Dendritic cell treated with granulocyte-macrophage colony-stimulating factor and Interleukin-4, amounts not matched to agents 40 ng/mL and 50 ng/mL, for 4 days (primary cell): ENCODE results near the gene LAMP5.

ENCODE experiments used
- H3K27ac Mint-ChIP-seq: one replicate; pipeline ENCODE4 v1.8.0; 2022; ENCODE audit warnings: mild to moderate bottlenecking, mixed read lengths
- H3K27me3 Mint-ChIP-seq: one replicate; pipeline ENCODE4 v1.8.0; 2022; ENCODE audit warnings: mild to moderate bottlenecking, mixed read lengths
- H3K36me3 Mint-ChIP-seq: one replicate; pipeline ENCODE4 v1.8.0; 2022; ENCODE audit warnings: low read depth, mixed read lengths
- H3K4me1 Mint-ChIP-seq: one replicate; pipeline ENCODE4 v1.8.0; 2022; ENCODE audit warnings: low read depth, mixed read lengths
- H3K4me3 Mint-ChIP-seq: one replicate; pipeline ENCODE4 v1.8.0; 2022; ENCODE audit warnings: mild to moderate bottlenecking, moderate library complexity, mixed read lengths
- H3K9me3 Mint-ChIP-seq: one replicate; pipeline ENCODE4 v1.8.0; 2022; ENCODE audit warnings: mixed read lengths
- intact Hi-C: fragments of 100-400 bp; cut with micrococcal nuclease; formaldehyde crosslinking; loops from one replicate; pipeline ENCODE4 v1.15.0; 2022

LAMP5 gene, protein sequence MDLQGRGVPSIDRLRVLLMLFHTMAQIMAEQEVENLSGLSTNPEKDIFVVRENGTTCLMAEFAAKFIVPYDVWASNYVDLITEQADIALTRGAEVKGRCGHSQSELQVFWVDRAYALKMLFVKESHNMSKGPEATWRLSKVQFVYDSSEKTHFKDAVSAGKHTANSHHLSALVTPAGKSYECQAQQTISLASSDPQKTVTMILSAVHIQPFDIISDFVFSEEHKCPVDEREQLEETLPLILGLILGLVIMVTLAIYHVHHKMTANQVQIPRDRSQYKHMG

DNA sequence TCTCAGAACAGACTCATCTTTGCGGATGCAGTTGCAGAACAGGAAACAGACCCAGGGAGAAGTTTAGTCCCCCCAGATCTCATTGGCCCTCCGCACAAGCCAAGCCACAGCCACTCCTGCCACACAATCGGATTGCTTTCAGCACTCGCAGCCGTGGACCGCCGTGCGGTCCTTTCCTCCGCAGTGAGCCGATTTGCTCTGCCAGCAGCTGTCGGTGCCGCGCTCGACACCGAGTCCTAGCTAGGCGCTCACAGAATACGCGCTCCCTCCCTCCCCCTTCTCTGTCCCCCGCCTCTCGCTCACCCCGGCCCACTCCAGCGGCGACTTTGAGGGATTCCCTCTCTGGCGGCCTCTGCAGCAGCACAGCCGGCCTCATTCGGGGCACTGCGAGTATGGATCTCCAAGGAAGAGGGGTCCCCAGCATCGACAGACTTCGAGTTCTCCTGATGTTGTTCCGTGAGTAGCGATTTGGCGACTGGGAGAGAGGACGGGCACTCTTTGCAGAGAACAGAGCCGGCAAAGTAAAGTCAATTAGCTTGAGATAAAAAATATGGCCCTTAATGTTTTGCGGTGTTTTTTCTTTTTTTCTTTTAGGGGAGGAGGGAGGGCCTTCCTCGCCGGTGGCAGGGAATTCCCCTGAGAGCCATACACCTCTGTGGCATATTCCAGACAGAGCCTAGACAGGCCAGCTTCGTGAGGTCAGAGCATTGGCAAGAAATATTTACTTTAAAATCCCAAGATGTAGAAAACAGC lies at the start of gene LAMP5:
Gene LAMP5 (plus strand): TSS at position 130 of the 753 bp plus-strand sequence. CDS start 263 bp downstream, at position 393.
- H3K27me3 Mint-ChIP-seq, result peaks cover 74% of the 10 kb centered on the region
- H3K4me3 Mint-ChIP-seq, result peak within 1 kb of the TSS; percentile 62
- H3K9me3 Mint-ChIP-seq, result no peaks in the 10 kb centered on the region
- peaks cover 43% of the 10 kb centered on the region for H3K4me1 Mint-ChIP-seq
- no peaks in the 10 kb centered on the region for H3K36me3 Mint-ChIP-seq
- no peak within 1 kb of the TSS for H3K27ac Mint-ChIP-seq
- intact Hi-C loops, result loop anchor here (2.0 kb wide), 1 partner anchor 46 kb away; no protein-coding TSS in a partner anchor

DNA sequence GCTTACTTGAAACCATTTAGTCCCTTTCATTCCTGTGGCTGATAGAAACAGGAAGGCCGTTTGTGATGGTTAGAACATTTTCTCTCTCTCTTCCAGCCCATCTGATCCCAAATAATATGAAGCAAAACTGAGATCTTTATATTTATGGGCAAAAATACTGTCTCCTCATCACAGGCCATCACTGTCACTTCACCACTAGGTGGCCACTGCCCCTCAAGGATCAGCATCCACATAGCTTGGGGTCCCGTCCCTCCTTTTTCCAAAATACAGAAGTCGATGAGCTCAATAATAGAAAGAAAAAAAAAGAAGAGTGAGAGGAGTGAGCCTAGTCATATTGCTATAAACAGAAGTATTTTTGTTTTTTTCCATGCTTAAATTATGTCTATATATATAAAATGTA lies 46.4 kb upstream of the LAMP5 start:
- Mint-ChIP-seq H3K4me3 (no peak overlapping the region), H3K27ac (no peak overlapping the region), H3K36me3 (no peaks in the 10 kb centered on the region), H3K27me3 (peaks cover 7% of the 10 kb centered on the region), H3K9me3 (no peaks in the 10 kb centered on the region), H3K4me1 (peaks cover 7% of the 10 kb centered on the region)
- intact Hi-C loops, result loop anchor here (2.0 kb wide), 1 partner anchor 47 kb away; the partner anchor contains the start of gene LAMP5

DNA sequence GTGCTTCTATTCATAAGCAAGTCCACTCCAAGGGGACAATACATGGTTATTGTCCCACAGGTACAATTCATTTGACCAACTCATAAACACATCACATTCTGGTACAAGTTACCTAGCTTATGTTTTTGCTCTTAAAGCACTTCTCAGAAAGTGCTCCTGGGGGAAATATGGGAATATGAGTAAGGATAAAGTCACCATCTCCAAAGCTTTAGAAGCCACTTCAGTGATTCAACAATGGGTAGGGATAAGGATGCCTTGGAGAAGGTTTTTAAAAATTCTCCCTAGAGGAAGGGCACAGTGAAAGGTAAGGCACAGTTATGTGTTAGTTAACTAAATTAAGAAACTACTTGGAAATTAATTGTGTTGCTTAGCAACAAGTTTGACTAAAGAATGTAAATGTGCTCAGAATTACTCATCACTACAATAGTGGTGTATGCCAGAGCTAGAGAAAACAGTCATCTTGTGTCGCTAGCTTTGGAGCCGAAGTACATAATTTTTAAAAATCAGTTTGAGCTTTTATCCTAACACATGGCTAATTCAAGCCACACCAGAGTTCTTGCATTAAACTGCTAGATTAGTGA lies 39.5 kb upstream of the LAMP5 start:
- intact Hi-C loops, result no loop called here
- no peaks in the 10 kb centered on the region for H3K4me1 Mint-ChIP-seq
- H3K27ac Mint-ChIP-seq, result no peak overlapping the region
- no peak overlapping the region for H3K4me3 Mint-ChIP-seq
- peaks cover 27% of the 10 kb centered on the region for H3K27me3 Mint-ChIP-seq
- H3K9me3 Mint-ChIP-seq, result no peaks in the 10 kb centered on the region
- H3K36me3 Mint-ChIP-seq, result no peaks in the 10 kb centered on the region

DNA sequence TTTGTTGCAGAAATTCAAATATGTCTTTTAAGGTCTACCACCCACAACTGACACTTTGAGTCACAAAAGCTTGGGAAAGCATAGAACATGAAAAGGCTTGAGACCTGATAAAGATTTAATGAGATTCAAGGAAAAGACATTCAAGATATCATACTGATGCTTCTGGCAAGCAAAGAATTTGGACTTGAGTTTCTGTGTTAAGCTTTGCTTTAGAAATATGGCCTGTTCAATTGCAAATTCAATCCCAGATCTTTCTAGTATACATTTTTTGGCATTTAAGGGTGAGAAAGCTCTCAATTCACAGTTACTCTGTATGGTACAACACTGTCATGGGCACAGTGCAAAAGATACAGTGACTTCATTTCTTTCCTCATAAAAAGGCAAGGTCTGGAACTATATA lies 38.9 kb upstream of the LAMP5 start:
- no peaks in the 10 kb centered on the region for H3K4me1 Mint-ChIP-seq
- H3K9me3 Mint-ChIP-seq, result no peaks in the 10 kb centered on the region
- no peak overlapping the region for H3K4me3 Mint-ChIP-seq
- H3K27ac Mint-ChIP-seq, result no peak overlapping the region
- intact Hi-C loops, result no loop called here
- H3K36me3 Mint-ChIP-seq, result no peaks in the 10 kb centered on the region
- H3K27me3 Mint-ChIP-seq, result peaks cover 28% of the 10 kb centered on the region

DNA sequence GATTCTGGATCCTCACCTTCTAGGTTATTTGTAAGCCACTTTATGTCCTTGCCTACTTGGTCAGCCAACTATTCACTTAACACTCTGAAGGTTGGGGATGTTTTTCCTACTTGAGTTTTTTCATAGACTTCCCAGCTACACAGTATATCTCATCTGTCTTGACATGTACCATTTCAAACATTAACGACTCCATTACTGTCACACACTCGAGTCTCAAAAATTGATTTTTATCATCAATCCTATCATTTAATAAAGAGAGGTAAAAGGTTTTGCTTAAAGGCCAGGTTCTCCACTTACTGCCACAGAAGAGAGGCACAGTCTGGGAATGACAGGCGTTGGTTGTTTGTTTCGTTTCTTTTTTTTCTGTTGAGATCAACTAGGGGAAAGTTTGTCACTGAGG lies 38.2 kb upstream of the LAMP5 start:
- intact Hi-C loops, result no loop called here
- Mint-ChIP-seq H3K27me3 (peaks cover 30% of the 10 kb centered on the region), H3K27ac (no peak overlapping the region), H3K4me3 (no peak overlapping the region), H3K4me1 (peaks cover 6% of the 10 kb centered on the region), H3K9me3 (no peaks in the 10 kb centered on the region), H3K36me3 (no peaks in the 10 kb centered on the region)

DNA sequence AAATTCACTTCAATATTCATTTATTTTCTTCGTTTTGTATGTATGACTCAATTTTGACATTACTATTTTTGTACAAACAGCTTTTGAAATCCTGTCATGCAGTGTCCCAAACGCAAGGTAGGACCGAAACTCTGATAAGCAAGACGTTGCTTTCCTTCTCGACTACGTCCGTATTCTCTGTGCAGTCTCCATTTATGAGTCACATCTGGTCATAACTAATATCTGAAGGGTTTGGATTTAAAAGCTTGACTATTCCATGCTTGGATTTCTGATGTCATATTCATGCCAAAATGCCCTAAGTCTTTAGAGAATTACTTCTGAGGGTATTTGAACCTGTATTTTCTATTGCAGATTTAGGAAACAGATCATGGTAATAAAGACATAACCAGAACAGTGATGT lies 37.8 kb upstream of the LAMP5 start:
- Mint-ChIP-seq H3K27me3 (peaks cover 27% of the 10 kb centered on the region), H3K9me3 (no peaks in the 10 kb centered on the region), H3K27ac (no peak overlapping the region), H3K36me3 (no peaks in the 10 kb centered on the region), H3K4me3 (no peak overlapping the region), H3K4me1 (peaks cover 10% of the 10 kb centered on the region)
- intact Hi-C loops, result no loop called here

DNA sequence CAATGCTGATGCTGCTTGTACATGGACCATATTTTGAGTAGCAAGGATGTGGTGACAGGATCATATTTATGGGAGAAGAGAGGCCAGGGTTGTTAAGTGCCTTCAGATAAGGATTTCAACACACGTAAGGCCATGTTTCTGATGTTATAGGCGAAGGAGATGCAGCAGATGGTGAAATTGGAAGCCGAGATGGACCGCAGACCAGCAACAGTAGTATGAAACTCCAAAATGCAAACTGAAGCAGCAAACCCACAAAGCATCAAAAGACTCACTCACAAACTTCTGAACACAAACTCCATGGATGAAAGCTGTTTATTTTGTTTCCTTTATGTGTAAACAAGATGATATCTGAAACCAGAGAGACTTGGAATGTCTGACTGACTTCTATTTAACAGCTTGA lies 35.6 kb upstream of the LAMP5 start:
- H3K4me1 Mint-ChIP-seq, result peaks cover 24% of the 10 kb centered on the region
- H3K9me3 Mint-ChIP-seq, result no peaks in the 10 kb centered on the region
- H3K27me3 Mint-ChIP-seq, result peaks cover 32% of the 10 kb centered on the region
- no peaks in the 10 kb centered on the region for H3K36me3 Mint-ChIP-seq
- H3K27ac Mint-ChIP-seq, result no peak overlapping the region
- H3K4me3 Mint-ChIP-seq, result no peak overlapping the region
- intact Hi-C loops, result no loop called here

DNA sequence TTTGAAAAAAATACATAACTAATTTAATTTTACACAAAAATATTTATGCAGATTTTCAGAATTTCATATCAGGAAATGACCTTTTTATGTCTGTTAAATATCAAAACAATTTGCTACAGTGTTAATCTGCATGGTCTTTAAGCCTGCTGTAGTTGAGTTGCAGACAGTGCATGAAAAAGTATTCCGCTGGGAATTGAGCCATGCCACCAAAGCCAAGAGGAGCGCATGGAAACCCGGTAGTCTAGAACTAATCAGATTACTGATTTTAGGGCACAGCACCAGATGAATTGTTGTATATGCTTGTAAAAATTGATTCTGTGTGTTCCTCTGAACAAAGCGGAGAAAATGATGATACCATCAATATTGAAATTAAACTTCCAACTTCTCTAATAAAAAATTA lies 34.3 kb upstream of the LAMP5 start:
- Mint-ChIP-seq H3K27me3 (peaks cover 40% of the 10 kb centered on the region), H3K4me1 (peaks cover 33% of the 10 kb centered on the region), H3K9me3 (no peaks in the 10 kb centered on the region), H3K27ac (no peak overlapping the region), H3K36me3 (no peaks in the 10 kb centered on the region), H3K4me3 (no peak overlapping the region)
- intact Hi-C loops, result no loop called here

DNA sequence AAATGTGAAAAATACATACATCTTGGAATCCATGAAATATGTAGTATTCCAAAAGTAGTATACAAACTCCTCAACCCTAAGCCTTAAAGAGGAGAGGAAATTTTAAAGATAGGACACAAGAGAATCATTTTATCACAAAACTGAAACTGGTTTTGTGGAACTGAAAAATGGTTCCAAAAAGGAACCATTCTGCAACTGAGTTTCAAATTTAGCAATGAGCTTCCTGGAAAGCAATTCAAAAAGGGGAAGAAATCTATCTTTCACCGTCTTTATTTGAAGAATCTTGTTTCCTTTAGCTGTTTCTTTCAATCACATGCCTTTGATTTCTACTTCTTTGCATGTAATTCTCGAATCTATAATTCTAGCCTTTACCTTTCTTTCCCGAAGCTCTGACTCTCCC lies 32.2 kb upstream of the LAMP5 start:
- Mint-ChIP-seq H3K4me1 (peaks cover 43% of the 10 kb centered on the region), H3K36me3 (no peaks in the 10 kb centered on the region), H3K9me3 (no peaks in the 10 kb centered on the region), H3K27ac (peak overlapping the region; percentile 70), H3K27me3 (peaks cover 30% of the 10 kb centered on the region), H3K4me3 (peak overlapping the region; percentile 54)
- intact Hi-C loops, result no loop called here

DNA sequence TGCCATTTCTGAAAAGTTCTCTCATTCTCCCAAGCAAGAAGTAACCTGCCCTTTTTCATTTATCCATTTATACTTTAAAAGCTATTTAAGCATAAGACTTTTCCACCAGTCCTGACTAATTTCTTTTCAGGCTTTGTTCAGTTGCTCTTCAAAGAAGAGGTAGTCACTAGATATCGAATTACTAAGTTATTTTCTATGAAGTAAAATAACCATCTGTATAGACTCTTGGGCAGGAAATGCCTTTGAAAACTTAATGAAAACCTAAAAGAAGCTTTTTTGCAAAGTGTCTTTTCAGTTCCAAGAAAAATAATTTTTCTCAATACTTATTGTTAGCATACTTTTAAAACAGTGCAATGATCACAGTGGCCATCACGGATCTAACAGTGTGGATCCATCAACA lies 31.3 kb upstream of the LAMP5 start:
- H3K9me3 Mint-ChIP-seq, result no peaks in the 10 kb centered on the region

DNA sequence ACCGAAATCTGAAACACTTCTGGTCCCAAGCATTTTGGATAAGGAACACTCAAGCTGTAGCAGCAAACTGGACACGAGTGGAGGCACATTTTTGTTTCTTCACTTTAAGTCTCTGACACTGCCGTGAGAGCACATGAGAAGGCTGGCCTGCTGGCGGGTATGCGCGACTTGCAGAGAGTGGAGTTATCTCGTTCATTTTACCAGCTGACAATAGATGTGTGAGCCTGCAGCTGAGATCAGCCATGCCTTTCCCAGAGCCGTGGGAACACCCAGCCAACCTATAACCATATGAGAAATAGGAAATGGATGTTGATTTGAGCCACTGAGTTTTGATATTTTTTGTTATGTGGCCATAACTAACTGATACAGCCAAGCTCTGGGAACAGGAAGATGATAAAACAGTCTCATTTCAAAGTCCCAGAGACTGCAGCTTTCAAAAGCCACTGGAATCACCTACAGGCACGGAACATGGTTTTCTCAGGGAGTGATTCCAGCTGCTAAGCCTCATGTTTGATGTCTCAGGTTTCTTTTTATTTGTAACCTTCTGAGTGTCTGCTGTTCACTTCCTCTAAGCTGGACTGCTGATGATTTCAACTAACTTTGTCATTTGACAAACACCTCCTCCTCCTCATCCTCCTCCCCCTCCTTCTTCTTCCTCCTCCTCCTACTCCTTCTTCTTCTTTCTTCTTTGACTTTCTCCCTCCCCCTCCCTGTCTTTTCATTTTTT lies 28.6 kb upstream of the LAMP5 start:
- H3K9me3 Mint-ChIP-seq, result no peaks in the 10 kb centered on the region

More for the DNA sequence above, 31.3 kb upstream of the LAMP5 start:
- intact Hi-C loops, result no loop called here
- Mint-ChIP-seq H3K36me3 (no peaks in the 10 kb centered on the region), H3K4me1 (peaks cover 46% of the 10 kb centered on the region), H3K27ac (peak overlapping the region; percentile 70), H3K4me3 (no peak overlapping the region), H3K27me3 (peaks cover 31% of the 10 kb centered on the region)

DNA sequence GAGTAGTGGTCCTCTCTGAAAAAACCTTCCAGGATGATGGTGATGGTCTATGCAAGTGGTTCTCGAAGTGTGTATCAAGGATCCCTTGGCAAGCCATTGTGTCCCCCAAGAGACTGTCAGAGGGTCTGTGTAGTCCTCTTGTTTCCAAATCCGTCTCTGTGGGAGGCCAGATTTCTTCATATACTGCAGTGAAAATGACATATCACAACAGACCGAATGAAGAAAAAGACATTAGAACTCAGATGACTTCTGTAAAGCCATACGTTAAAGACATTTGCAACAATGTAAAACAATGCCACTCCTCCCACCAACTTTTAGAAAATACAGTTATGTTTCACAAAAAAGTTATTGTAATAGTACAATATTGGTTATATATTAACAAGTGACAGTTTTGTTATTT lies 27.2 kb upstream of the LAMP5 start:
- H3K27ac Mint-ChIP-seq, result no peak overlapping the region
- peaks cover 49% of the 10 kb centered on the region for H3K4me1 Mint-ChIP-seq
- H3K4me3 Mint-ChIP-seq, result no peak overlapping the region
- H3K9me3 Mint-ChIP-seq, result no peaks in the 10 kb centered on the region
- no peaks in the 10 kb centered on the region for H3K36me3 Mint-ChIP-seq
- peaks cover 28% of the 10 kb centered on the region for H3K27me3 Mint-ChIP-seq
- intact Hi-C loops, result no loop called here

More for the DNA sequence above, 28.6 kb upstream of the LAMP5 start:
- no peaks in the 10 kb centered on the region for H3K36me3 Mint-ChIP-seq
- H3K4me1 Mint-ChIP-seq, result peaks cover 54% of the 10 kb centered on the region
- H3K27ac Mint-ChIP-seq, result peak overlapping the region; percentile 9
- intact Hi-C loops, result no loop called here
- H3K27me3 Mint-ChIP-seq, result peaks cover 28% of the 10 kb centered on the region
- H3K4me3 Mint-ChIP-seq, result no peak overlapping the region

DNA sequence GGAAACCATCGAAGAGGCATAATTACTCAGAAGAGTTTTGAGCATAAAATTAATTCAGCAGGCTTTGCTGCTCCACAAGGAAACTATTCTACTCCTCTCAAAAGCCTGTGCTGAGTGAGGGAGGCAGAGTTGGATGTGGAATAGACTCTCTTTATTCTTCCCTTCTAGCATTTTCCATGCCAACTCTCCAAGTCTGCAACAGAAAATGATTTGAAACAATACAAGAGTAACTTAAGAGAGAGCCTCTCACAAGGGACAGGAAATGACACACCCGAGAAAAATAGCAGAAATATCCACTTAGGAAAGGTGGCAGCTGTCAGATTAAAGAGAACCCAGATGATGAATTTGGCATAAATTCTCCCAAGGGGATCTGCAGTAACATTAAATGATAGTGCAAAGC lies 26.3 kb upstream of the LAMP5 start:
- H3K36me3 Mint-ChIP-seq, result no peaks in the 10 kb centered on the region
- H3K27ac Mint-ChIP-seq, result no peak overlapping the region
- peaks cover 45% of the 10 kb centered on the region for H3K4me1 Mint-ChIP-seq
- intact Hi-C loops, result no loop called here
- H3K9me3 Mint-ChIP-seq, result no peaks in the 10 kb centered on the region
- peaks cover 31% of the 10 kb centered on the region for H3K27me3 Mint-ChIP-seq
- no peak overlapping the region for H3K4me3 Mint-ChIP-seq

DNA sequence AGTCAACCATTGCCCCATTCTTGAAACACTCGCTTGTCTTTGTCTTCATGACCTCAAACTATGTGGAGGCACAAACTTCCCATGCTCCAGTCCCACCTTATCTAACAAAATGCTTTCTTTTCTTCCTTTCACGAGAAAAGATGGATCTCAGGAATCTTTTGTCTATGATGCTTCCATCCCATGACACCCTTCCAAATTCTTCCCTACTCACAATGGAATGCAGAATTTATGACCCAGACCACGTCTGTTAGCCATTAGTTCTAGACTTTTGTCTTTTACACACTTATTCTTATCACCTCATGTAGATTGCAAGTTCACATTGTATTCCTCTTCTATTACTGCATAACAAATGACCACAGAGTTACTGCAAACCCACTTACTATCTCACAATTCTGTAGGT lies 24.2 kb upstream of the LAMP5 start:
- H3K9me3 Mint-ChIP-seq, result peaks cover 8% of the 10 kb centered on the region

More for the DNA sequence above, 24.2 kb upstream of the LAMP5 start:
- intact Hi-C loops, result no loop called here
- peaks cover 36% of the 10 kb centered on the region for H3K4me1 Mint-ChIP-seq
- H3K36me3 Mint-ChIP-seq, result no peaks in the 10 kb centered on the region
- peaks cover 32% of the 10 kb centered on the region for H3K27me3 Mint-ChIP-seq
- no peak overlapping the region for H3K4me3 Mint-ChIP-seq
- no peak overlapping the region for H3K27ac Mint-ChIP-seq
